HG03280 (cell line): ENCODE data around the gene PPP6R3.
"Not testable (repeated sequence)": the region's sequence is repeated elsewhere in the genome, so short reads cannot be mapped to it uniquely, and the experiment has no call there.

ENCODE experiments used
- ATAC-seq: cut with Tn5 transposase; IDR thresholded peaks from one replicate; pipeline ENCODE4 v1.9.1; 2021; ENCODE audit warnings: mild to moderate bottlenecking, moderate library complexity; ENCODE audit not compliant: unreplicated experiment

The PPP6R3 gene

DNA sequence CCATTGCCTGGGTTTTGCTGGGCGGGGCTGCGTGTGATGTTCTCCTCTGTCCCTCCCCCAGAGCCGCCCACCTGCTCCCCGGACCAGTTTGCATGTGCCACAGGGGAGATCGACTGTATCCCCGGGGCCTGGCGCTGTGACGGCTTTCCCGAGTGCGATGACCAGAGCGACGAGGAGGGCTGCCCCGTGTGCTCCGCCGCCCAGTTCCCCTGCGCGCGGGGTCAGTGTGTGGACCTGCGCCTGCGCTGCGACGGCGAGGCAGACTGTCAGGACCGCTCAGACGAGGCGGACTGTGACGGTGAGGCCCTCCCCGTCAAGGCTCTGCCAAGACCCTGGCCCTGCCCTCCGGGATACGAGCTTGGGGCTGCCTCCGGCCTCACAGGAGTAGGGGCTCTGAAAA lies 27.0 kb upstream of the PPP6R3 start:
- no peak for ATAC-seq

DNA sequence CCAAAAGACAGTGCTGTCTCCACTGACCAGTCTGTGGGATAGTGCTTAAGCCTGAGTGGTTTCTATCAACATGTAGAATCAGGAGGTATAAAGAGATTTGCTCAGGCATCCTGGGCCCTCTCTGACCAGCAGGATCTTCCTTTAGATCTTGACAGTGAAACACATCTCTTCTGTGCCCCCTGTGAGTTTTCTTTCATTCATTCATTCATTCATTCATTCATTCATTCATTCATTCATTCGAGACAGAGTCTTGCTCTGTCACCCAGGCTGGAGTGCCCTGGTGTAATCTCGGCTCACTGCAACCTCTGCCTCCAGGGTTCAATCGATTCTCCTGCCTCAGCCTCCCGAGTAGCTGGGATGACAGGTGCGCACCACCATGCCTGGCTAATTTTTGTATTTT lies 26.4 kb upstream of the PPP6R3 start:
- ATAC-seq: not testable (repeated sequence)

DNA sequence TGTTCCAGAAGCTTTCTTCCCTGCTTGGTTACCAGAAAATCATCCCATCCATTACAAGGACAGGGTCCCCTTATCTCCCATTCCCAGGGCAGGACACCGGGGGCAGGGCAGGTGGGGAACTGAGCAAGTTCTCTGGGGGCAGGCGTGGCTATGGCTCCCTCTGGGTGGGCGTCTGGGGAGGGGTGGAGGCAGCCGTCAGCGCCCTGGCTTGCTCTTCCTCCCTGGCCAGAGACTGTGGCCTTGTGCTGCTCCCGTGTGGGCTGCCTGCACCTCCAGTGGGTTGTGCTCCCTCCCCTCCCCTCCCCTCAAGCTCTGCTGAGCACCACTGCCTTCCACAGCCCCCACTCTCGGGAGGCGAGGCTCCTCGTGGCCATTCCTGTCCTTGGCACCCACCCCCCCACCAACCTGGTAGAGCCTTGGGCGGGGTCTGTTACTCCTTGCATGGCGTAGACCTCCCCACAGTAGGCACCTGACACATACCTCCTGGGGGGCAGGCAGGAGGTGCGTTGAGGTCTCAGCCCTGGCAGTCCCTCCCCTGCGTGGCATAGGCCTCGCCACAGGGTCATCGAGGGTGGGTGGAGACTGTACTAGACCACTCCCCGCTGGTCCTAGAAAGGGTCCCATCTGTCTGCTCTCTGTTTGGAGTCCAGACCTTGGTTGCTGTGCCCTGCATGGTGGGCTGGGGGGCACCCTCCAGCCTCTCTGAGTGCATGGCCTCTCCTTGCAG lies 24.2 kb upstream of the PPP6R3 start:
- no peak for ATAC-seq

DNA sequence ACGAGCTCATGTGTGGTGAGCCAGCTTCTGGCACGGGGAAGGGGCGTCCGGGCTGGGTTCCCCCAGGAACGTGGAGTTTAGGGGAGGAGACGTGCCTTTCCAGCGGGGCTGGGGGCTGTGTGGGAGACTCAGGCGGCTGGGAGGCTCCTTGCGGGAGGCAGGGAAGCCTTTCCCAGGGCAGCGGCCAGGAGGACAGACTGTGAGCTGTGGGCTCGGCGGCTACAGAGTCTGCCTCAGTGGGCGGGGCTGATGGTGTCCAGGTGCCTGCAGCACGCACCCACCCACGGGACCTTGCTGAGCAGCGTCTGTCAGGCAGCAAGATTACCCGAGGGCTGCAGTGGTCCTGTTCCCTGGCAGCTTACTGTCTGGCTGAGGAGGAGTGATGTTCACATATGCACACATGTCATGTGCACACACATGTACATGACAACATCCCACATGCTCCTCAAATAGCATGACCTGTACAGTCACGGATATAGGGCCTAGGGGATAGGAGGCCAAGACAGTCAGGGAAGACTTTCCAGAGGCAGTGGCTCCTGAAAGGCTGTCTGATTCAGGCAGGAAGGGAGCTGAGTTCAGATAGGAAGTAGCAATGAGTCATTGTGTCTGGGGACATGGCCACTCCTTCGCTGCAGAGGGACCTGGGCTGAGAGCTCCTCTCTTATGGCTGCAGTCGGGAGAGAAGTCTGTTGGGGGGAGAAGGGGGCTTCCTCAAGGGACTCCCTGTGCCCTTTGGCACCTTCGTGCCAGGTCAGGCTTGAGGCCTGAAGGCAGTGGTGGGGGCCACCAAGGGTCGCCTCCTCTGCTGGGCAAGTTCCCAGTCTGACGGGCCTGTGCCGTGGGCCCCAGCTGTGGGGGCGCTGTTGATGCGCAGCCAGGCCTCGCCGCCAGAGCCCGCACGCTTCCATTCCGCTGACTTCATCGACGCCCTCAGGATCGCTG lies 23.3 kb upstream of the PPP6R3 start:
- no peak for ATAC-seq

DNA sequence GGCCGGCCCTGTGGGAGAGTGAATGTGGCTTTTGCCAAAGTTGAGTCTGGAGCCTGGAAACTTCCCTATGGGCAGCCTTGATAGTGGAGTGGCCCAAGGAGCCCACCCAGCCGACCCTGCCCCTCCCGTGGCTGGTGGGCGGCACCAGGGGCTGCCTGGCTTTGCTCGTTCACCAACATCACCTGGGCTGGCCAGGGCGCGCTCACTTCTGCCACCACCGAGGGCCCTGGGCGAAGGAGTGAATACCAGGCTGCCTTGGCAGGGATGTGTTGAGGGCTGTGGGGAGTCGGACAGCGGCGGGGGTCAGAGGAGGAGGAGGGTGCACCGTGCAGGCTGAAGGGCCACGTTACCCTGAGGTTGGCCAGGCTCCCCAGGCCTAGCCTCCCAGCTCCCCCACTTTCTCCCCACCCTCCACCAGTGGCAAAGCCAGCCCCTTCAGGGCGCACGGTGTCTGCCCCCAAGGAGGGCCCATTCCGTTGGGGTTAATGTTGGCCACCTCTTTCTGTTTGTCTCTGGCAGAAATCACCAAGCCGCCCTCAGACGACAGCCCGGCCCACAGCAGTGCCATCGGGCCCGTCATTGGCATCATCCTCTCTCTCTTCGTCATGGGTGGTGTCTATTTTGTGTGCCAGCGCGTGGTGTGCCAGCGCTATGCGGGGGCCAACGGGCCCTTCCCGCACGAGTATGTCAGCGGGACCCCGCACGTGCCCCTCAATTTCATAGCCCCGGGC lies 22.5 kb upstream of the PPP6R3 start:
- no peak for ATAC-seq

DNA sequence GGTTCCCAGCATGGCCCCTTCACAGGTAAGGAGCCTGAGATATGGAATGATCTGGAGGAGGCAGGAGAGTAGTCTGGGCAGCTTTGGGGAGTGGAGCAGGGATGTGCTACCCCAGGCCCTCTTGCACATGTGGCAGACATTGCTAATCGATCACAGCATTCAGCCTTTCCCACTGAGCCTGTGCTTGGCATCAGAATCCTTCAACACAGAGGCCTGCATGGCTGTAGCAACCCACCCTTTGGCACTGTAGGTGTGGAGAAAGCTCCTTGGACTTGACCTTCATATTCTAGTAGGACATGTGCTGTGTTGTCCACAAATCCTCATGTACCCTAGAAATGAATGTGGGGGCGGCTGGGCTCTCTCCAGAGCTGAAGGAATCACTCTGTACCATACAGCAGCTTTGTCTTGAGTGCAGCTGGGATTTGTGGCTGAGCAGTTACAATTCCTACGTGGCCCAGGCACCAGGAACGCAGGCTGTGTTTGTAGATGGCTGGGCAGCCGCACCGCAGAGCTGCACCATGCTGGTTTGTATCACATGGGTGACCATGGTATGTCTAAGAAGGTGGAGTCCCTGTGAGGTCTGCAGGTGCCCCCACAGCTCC lies 21.8 kb upstream of the PPP6R3 start:
- ATAC-seq: no peak

DNA sequence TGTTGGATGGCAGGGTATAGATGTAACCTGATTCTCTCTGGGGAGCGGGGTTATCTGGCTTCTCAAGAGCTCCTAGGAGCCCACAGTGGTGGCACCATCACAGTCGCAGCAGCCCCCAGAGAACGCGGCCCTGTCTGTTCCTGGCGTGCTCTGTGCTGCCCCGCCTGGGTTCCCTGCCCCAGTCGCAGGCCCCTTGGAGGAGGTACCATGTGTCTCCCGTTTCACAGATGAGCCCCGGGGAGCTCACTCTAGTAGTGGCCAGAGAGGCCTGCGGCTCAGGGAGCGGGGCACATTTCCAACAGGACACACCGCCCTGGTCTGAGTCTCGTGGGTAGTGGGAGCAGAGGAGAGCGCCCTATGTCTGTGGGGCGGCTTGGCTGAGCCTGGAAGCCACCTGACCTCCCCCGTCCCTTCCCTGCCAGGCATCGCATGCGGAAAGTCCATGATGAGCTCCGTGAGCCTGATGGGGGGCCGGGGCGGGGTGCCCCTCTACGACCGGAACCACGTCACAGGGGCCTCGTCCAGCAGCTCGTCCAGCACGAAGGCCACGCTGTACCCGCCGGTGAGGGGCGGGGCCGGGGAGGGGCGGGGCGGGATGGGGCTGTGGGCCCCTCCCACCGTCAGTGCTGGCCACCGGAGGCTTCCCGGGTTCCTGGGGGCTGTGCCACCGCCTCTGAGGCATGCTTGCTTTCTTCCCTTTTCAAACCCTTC lies 21.0 kb upstream of the PPP6R3 start:
- ATAC-seq: no peak

DNA sequence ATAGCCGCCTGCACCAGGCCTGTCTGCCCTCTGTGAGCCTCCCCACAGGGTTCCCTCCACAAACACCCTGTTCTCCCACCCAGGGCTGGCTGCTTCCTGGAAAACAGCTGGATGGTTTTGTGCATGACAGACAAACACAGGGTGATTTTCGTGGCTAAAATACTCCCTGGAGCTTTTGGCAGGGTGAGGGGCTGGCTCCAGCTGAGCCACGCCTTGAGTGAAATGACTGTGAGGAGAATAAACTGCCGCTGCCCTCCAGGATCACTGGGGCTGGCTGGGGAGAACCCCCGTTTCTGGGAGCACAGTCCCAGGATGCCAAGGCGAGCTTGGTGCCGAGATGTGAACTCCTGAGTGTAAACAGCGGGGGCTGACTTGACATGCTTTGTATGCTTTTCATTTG lies 20.3 kb upstream of the PPP6R3 start:
- no peak for ATAC-seq

DNA sequence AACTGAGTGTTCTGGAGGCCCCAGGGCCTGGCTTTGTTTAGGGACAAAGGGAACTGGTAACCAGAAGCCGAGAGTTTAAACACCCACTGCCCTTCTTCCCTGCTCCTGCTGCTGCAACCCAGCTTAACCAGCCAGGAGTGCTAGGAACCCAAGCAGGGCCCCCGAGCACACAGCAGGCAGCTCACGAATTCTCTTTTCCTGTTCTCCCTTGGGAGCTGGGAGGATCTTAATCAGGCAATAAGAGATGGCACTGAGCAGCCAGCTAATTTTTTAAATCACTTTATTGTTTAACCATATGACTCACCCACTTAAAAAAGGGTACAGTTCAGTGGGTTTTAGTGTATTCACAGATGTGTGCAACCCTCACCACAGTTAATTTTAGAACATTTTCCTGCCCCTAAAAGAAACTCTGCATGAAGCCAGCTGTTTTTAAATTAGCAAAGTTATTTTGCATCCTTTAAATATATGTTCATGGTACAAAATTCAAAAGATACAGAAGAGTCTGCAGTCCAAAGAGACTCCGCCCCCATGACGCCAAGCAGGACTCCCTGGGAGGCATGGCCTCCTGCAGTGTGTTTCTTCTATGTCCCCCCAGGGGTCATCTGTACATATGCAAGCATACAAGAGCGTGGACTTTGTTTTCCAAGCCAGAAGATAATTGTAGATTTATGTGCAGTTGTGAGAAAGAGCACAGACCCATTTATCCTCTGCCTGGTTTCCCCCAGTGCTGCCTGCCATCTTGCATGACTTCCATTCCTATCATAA lies 18.9 kb upstream of the PPP6R3 start:
- ATAC-seq: no peak

DNA sequence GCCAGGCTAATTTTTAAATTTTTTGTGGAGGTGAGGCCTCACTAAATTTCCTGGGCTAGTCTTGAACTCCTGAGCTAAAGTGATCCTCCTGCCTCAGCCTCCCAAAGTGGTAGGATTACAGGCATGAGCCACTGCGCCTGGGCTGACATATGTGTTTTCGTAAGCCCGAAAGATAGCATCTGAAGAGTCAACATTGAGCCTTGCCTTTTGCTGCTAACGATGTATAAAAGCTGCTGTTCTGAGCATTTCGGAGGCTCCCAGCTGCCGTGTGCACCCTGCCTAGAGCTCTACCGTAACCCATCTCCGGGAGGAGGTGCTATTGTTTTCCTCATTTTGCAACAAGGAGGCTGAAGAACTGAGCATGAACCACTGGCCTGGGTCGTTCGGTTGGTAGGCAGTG lies 18.1 kb upstream of the PPP6R3 start:
- ATAC-seq: no peak

DNA sequence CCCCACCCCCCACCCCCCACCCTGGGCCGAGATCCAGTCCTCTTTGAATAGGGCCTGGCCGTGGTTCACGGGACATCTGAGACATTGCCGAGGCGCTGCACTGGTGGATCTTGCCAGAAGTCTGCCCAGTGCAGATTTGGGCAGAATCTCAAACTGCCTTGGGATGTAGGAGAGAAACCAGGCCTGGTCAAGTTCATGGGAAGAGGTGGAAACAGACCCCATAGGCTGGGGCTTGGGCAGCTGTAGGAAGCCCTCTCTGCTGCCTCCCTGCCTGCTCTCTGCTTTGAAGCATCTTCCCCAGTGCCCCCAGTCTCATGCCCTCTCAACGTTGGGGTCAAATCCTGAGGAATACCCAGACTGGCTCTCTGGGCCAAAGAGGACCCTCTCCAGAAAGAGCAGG lies 16.0 kb upstream of the PPP6R3 start:
- no peak for ATAC-seq

DNA sequence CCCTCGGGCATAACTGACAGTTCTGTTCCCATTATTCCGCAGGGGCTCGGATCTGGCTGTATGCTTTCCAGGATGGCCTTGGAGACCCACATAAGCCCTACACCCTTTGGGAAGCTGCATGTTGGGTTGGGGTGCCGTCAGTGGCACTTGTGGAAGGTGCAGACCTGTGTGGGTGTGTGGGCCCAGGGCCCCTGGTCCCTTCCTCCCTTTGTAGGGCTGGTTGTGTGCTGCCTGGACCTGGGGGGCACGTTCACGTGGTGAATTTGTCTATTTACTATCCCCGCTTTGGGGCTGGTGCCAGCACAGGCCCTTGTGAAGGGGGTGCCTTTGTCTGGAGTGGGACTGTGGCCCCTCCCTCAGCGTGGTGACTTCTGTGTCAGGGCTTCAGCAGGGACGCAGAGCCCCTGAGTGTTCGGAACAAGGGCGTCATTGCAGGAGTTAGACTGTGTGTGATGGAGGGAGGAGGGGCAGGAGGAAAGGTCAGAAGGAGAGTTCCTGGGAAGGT lies 15.0 kb upstream of the PPP6R3 start:
- no peak for ATAC-seq

DNA sequence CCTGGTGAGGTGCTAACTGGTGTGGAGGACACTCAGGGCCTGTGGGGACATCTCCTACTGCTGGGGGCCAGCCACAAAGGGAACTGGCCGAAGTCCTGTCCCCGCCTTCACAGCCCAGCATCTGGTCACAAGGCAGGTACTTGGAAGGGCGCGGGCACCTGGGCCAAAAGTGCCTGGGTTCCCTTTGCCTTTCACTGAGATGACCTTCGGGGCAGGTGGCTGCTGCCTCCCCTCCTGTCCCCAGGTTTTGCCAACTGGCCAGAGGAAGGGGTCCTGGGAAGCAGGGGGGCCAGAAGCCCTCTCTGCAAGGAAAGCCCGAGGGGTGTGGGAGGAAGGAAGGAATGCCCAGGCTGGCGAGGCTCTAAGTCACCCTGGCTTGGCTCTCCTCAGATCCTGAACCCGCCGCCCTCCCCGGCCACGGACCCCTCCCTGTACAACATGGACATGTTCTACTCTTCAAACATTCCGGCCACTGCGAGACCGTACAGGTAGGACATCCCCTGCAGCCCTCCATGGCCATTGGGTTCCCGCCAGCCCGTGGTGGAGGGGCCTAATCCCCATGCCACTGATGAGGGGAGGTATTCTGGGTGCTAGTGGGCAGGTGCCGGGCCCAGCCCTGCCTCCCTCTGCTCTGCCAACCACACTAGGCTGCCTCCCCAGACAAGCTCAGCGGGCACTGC lies 14.4 kb upstream of the PPP6R3 start:
- no peak for ATAC-seq

DNA sequence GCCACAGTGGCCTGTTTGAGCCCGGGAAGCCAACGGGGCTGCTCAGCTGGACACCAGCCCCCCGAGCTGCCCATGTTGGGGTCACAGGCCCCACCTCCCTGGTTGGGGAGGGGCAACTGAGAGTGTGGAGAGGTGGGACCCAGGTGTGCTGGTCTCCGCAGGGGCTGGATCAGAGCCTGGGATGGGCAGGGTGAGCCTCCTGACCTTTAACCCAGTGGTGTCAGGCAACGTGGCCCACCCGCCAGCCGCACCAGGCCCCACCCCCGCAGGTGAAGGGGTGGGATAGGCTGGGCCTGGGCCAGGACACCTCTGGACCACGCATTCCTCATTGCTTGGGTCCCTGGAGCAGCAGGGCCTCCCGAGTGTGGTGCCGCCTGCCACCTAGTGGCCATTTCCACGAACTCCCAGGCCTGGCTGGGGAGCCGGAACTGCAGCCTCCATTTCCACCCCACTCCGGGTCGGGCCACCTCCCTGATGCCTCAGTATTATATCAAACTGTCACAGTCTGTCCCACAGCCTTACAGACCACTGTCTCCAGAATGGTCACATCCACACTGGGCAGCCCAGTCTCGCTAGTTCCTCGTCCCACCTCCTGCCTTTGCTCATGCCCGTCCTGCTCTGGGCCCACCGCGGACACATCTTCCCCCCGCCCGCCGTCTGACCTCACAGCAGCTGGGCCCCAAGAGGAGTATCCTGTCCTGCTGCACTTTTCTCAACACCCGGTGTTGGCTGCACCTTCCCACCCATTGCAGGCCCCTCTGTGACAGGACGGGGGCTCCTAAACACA lies 13.3 kb upstream of the PPP6R3 start:
- no peak for ATAC-seq

DNA sequence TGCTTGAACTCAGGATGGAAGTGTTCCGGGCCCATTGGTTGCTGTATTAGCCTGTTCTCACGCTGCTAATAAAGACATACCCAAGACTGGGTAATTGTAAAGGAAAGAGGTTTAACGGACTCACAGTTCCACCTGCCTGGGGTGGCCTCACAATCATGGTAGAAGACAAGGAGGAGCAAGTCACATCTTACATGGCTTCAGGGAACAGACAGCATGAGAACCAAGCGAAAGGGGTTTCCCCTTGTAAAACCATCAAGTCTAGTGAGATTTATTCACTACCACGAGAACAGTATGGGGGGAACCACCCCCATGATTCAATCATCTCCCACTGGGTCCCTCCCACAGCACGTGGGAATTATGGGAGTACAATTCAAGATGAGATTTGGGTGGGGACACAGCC lies 12.6 kb upstream of the PPP6R3 start:
- ATAC-seq: not testable (repeated sequence)

DNA sequence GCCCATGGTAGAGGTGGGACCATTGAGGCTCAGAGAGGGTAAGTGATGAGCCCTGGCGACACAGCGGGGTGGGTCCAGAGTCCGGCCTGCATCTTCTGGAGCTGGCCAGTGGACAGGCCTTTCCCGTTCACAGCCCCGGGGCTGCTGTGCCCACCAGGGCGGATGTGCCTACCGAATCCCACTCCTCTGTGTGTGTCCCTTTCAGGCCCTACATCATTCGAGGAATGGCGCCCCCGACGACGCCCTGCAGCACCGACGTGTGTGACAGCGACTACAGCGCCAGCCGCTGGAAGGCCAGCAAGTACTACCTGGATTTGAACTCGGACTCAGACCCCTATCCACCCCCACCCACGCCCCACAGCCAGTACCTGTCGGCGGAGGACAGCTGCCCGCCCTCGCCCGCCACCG lies 11.9 kb upstream of the PPP6R3 start:
- no peak for ATAC-seq

DNA sequence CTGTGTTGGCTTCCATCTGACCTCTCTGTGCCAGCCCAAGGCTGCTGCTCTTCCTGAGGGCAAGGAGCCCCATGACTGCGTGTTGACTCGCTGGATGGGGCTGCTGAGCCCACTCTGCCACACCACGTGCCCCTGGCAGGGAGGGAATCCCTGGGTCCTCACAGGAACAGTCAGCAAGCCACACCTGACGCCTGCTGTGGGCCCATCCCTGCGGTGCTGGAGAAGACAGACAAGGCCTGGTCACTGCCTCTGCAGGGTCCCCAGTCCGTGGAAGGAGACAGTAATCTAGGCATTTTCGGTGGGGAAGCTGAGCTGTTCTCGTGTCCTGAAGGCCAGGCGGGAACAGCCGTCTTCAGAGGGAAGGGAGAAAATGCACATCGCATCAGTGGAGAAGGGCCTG lies 10.6 kb upstream of the PPP6R3 start:
- no peak for ATAC-seq

DNA sequence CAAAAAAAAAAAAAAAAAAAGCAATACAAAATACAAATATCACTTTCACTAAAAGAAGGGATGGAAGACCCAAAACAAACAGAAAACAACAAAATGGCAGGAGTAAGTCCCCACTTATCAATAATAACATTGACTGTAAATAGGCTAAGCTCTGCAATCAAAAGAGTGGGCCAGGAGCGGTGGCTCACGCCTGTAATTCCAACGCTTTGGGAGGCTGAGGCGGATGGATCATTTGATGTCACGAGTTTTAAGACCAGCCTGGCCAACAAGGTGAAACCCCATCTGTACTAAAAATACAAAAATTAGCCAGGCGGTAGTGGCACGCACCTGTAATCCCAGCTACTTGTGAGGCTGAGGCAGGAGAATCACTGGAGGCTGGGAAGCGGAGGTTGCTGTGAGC lies 9.8 kb upstream of the PPP6R3 start:
- ATAC-seq: no peak
